HG02938 (cell line): ENCODE data around the gene TLE1.

Experiments used
- ATAC-seq: cut with Tn5 transposase; IDR thresholded peaks from one replicate; pipeline ENCODE4 v1.9.1; 2021; ENCODE audit warnings: mild to moderate bottlenecking, moderate library complexity; ENCODE audit not compliant: unreplicated experiment

Gene TLE1

GRCh38 chr9:81579381-81579780 is 110.0 kb downstream of the TLE1 start:
- no peak for ATAC-seq

- no peak for ATAC-seq
These were observed 110.7 kb downstream of the TLE1 start for GRCh38 chr9:81578606-81579005.

- no peak for ATAC-seq
These were observed 113.4 kb downstream of the TLE1 start for GRCh38 chr9:81575956-81576355.

- ATAC-seq: no peak
These were observed 114.9 kb downstream of the TLE1 start for GRCh38 chr9:81574405-81574804.

- no peak for ATAC-seq
These were observed 115.7 kb downstream of the TLE1 start for GRCh38 chr9:81573415-81574321.

GRCh38 chr9:81570083-81570482 is 119.3 kb downstream of the TLE1 start:
- no peak for ATAC-seq

GRCh38 chr9:81566074-81566698 is 123.2 kb downstream of the TLE1 start:
- no peak for ATAC-seq

- ATAC-seq: no peak
These were observed 123.7 kb downstream of the TLE1 start for GRCh38 chr9:81565609-81566008.

GRCh38 chr9:81565144-81565543 is 124.2 kb downstream of the TLE1 start:
- no peak for ATAC-seq

GRCh38 chr9:81564632-81565031 is 124.7 kb downstream of the TLE1 start:
- no peak for ATAC-seq

GRCh38 chr9:81563739-81564138 is 125.6 kb downstream of the TLE1 start:
- no peak for ATAC-seq

- ATAC-seq: no peak
These were observed 126.3 kb downstream of the TLE1 start for GRCh38 chr9:81563020-81563407.

GRCh38 chr9:81562231-81563019 is 126.9 kb downstream of the TLE1 start:
- ATAC-seq: no peak

GRCh38 chr9:81560851-81561732 is 128.3 kb downstream of the TLE1 start:
- ATAC-seq: no peak

- ATAC-seq: no peak
These were observed 129.6 kb downstream of the TLE1 start for GRCh38 chr9:81559709-81560108.

- no peak for ATAC-seq
These were observed 130.2 kb downstream of the TLE1 start for GRCh38 chr9:81559197-81559596.

- ATAC-seq: no peak
These were observed 131.1 kb downstream of the TLE1 start for GRCh38 chr9:81558091-81558830.

- ATAC-seq: no peak
These were observed 131.8 kb downstream of the TLE1 start for GRCh38 chr9:81557452-81558090.

- ATAC-seq: no peak
These were observed 132.4 kb downstream of the TLE1 start for GRCh38 chr9:81556923-81557322.
